ENCODE data around the gene AEN. TPM values are rescaled to one million over a fixed set of nuclear protein-coding genes. Genes with fewer than 3 reads are reported as not detected.
A peak's percentile ranks its signal among the peaks of the same experiment; 100 is the strongest.

AEN gene
- total RNA-seq, 1 experiment from 2014 or later = 183 TPM

- ChIA-PET CTCF (interaction anchor here (0.7 to 3.4 kb wide), 11 partner anchors 11 to 148 kb away, joined by 3 to 21 read pairs (median 7); partner anchors contain the start of genes MRPL46 and MRPS11), POLR2A (interaction anchor here (0.6 to 2.6 kb wide), 2 partner anchors 23 to 148 kb away, joined by 3 to 9 read pairs; partner anchors contain the start of genes ISG20, MRPL46 and MRPS11)
- Mint-ChIP-seq H3K27ac (peak overlapping the region; percentile 46), H3K9me3 (no peaks in the 10 kb centered on the region), H3K27me3 (ENCODE audit: low read depth) (peaks cover 35% of the 10 kb centered on the region), H3K4me1 (peaks cover 78% of the 10 kb centered on the region), H3K36me3 (no peaks in the 10 kb centered on the region), H3K4me3 (no peak overlapping the region)
- ATAC-seq = no peak
- TF ChIP-seq GABPB1 (CRISPR knock-in tag; IDR thresholded peaks at IDR 0.05) = peak; percentile 37; the same call in 1 of the 2 replicates
- peak; percentile 50 for TF ChIP-seq MAX (CRISPR knock-in tag; IDR thresholded peaks at IDR 0.05)
- TF ChIP-seq, protein P1, sequence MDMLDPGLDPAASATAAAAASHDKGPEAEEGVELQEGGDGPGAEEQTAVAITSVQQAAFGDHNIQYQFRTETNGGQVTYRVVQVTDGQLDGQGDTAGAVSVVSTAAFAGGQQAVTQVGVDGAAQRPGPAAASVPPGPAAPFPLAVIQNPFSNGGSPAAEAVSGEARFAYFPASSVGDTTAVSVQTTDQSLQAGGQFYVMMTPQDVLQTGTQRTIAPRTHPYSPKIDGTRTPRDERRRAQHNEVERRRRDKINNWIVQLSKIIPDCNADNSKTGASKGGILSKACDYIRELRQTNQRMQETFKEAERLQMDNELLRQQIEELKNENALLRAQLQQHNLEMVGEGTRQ (CRISPR knock-in tag; IDR thresholded peaks at IDR 0.05) = no peak
- no peak for DNase-seq (ENCODE audit: low spot score)
These were observed 5.6 kb upstream of the AEN start for GRCh38 chr15:88615303-88616107.

DNA sequence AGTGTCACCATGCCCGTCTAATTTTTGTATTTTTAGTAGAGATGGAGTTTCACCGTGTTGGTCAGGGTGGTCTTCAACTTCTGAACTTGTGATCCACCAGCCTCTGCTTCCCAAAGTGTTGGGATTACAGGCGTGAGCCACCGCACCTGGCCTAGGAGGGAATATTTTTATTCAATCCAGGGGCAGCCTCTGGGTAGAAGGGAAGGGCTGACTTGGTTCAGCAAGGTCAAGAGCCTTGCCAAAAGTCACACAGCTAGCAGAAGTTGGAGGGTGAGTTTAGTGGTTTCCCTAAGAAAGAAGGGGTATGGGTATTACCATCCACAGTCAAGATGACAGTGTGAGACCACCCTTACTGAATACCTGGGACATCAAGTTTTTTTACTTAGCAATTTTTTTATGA lies 4.9 kb upstream of the AEN start:
- TF ChIP-seq GTF2I (CRISPR knock-in tag; conservative IDR thresholded peaks at IDR 0.05) = 0 out of 2 replicates have a peak, but pooled peaks have one; percentile 5
- TF ChIP-seq ZNF138 (CRISPR knock-in tag; conservative IDR thresholded peaks at IDR 0.05) = no peak
- no peak for TF ChIP-seq NFYB (CRISPR knock-in tag; conservative IDR thresholded peaks at IDR 0.05; ENCODE audit: low read depth)
- TF ChIP-seq CTCF (IDR thresholded peaks at IDR 0.05) = no peak
- TF ChIP-seq ATF1 (CRISPR knock-in tag; IDR thresholded peaks at IDR 0.05) = no peak

GRCh38 chr15:88617031-88617722 lies 4.0 kb upstream of the AEN start:
- peaks cover 7% of the 10 kb centered on the region for H3K36me3 Mint-ChIP-seq
- no peak overlapping the region; the same call in 1 of the 2 replicates for H3K27ac Mint-ChIP-seq
- ChIA-PET CTCF (no interaction called here), POLR2A (no interaction called here)
- H3K27me3 Mint-ChIP-seq (ENCODE audit: low read depth) = peaks cover 26% of the 10 kb centered on the region
- DNase-seq (ENCODE audit: low spot score) (no peak), ATAC-seq (no peak)
- H3K9me3 Mint-ChIP-seq = no peaks in the 10 kb centered on the region
- H3K4me1 Mint-ChIP-seq = peaks cover 67% of the 10 kb centered on the region
- H3K4me3 Mint-ChIP-seq = no peak overlapping the region
- no peak for TF ChIP-seq ATF3 (CRISPR knock-in tag; conservative IDR thresholded peaks at IDR 0.05)
- TF ChIP-seq SMAD4 (CRISPR knock-in tag; IDR thresholded peaks at IDR 0.05) = no peak
- no peak for TF ChIP-seq NR2C2 (CRISPR knock-in tag; IDR thresholded peaks at IDR 0.05)
- TF ChIP-seq ZNF416 (CRISPR knock-in tag; IDR thresholded peaks at IDR 0.05) = no peak
- TF ChIP-seq FOXP1 (CRISPR knock-in tag; IDR thresholded peaks at IDR 0.05; ENCODE audit: borderline replicate concordance) = no peak
- TF ChIP-seq ETV6 (CRISPR knock-in tag; IDR thresholded peaks at IDR 0.05) = no peak
- TF ChIP-seq ATF6 (CRISPR knock-in tag; IDR thresholded peaks at IDR 0.05) = no peak
- 0 out of 2 replicates have a peak, but pooled peaks have one; percentile 32 for TF ChIP-seq GTF2I (CRISPR knock-in tag; conservative IDR thresholded peaks at IDR 0.05)
- no peak for TF ChIP-seq ZBTB21 (CRISPR knock-in tag; IDR thresholded peaks at IDR 0.05; ENCODE audit: borderline replicate concordance)
- no peak for TF ChIP-seq CTCF (IDR thresholded peaks at IDR 0.05)

More for the DNA sequence above, 4.9 kb upstream of the AEN start:
- CTCF ChIA-PET = interaction anchor here (0.7 to 3.4 kb wide), 5 partner anchors 94 to 149 kb away, joined by 3 to 21 read pairs (median 7); partner anchors contain the start of genes MRPL46 and MRPS11
- H3K36me3 Mint-ChIP-seq = no peaks in the 10 kb centered on the region
- peaks cover 75% of the 10 kb centered on the region for H3K4me1 Mint-ChIP-seq
- H3K9me3 Mint-ChIP-seq = no peaks in the 10 kb centered on the region
- POLR2A ChIA-PET = interaction anchor here (2.6 kb wide), 1 partner anchor 149 kb away, joined by 9 read pairs; the partner anchor contains the start of genes MRPL46 and MRPS11
- ATAC-seq (no peak), DNase-seq (ENCODE audit: low spot score) (no peak)
- peaks cover 35% of the 10 kb centered on the region for H3K27me3 Mint-ChIP-seq (ENCODE audit: low read depth)
- H3K27ac Mint-ChIP-seq = peak overlapping the region; percentile 46; the same call in 1 of the 2 replicates
- H3K4me3 Mint-ChIP-seq = no peak overlapping the region
